ENCODE results near the gene TRAF3IP3. TPM values are rescaled to one million over a fixed set of nuclear protein-coding genes. Genes with fewer than 3 reads are reported as not detected.

The TRAF3IP3 gene
- total RNA-seq: 443 and 445 TPM in 2 replicates

- intact Hi-C loops (cut with micrococcal nuclease): loop anchor here (1.0 to 2.0 kb wide), 4 partner anchors 12 to 83 kb away; partner anchors contain the start of genes C1orf74 and UTP25
Observed at GRCh38 chr1:209755926-209756614, at the start of gene TRAF3IP3. Gene TRAF3IP3 (plus strand): TSS chr1:209756053. CDS start chr1:209760040, 3,987 bp downstream.

GRCh38 chr1:209706622-209707021 lies 49.2 kb upstream of the TRAF3IP3 start:
- intact Hi-C loops (cut with micrococcal nuclease): no loop called here

GRCh38 chr1:209707308-209707707 lies 48.5 kb upstream of the TRAF3IP3 start:
- intact Hi-C loops (cut with micrococcal nuclease): no loop called here

GRCh38 chr1:209708297-209708696 lies 47.6 kb upstream of the TRAF3IP3 start:
- intact Hi-C loops (cut with micrococcal nuclease): no loop called here

- intact Hi-C loops (cut with micrococcal nuclease): loop anchor here (1.0 to 5.0 kb wide), 2 partner anchors 8 to 37 kb away; no protein-coding TSS in a partner anchor
Observed at GRCh38 chr1:209710093-209710492, 45.8 kb upstream of the TRAF3IP3 start.

GRCh38 chr1:209710847-209711246 lies 45.0 kb upstream of the TRAF3IP3 start:
- intact Hi-C loops (cut with micrococcal nuclease): loop anchor here (1.0 to 5.0 kb wide), 2 partner anchors 9 to 36 kb away; no protein-coding TSS in a partner anchor

- intact Hi-C loops (cut with micrococcal nuclease): loop anchor here (5.0 kb wide), 1 partner anchor 33 kb away; no protein-coding TSS in a partner anchor
Observed at GRCh38 chr1:209714338-209714737, 41.5 kb upstream of the TRAF3IP3 start.

GRCh38 chr1:209715314-209715713 lies 40.5 kb upstream of the TRAF3IP3 start:
- intact Hi-C loops (cut with micrococcal nuclease): no loop called here

- intact Hi-C loops (cut with micrococcal nuclease): no loop called here
Observed at GRCh38 chr1:209717818-209718217, 38.0 kb upstream of the TRAF3IP3 start.

GRCh38 chr1:209720326-209720725 lies 35.5 kb upstream of the TRAF3IP3 start:
- intact Hi-C loops (cut with micrococcal nuclease): no loop called here

- intact Hi-C loops (cut with micrococcal nuclease): no loop called here
Observed at GRCh38 chr1:209720826-209721225, 35.0 kb upstream of the TRAF3IP3 start.

GRCh38 chr1:209721323-209721722 lies 34.5 kb upstream of the TRAF3IP3 start:
- intact Hi-C loops (cut with micrococcal nuclease): no loop called here

- intact Hi-C loops (cut with micrococcal nuclease): no loop called here
Observed at GRCh38 chr1:209723265-209723664, 32.6 kb upstream of the TRAF3IP3 start.

- intact Hi-C loops (cut with micrococcal nuclease): loop anchor here (1.0 kb wide), 3 partner anchors 23 to 51 kb away; no protein-coding TSS in a partner anchor
Observed at GRCh38 chr1:209723756-209724693, 31.8 kb upstream of the TRAF3IP3 start.

GRCh38 chr1:209727286-209727685 lies 28.6 kb upstream of the TRAF3IP3 start:
- intact Hi-C loops (cut with micrococcal nuclease): no loop called here

- intact Hi-C loops (cut with micrococcal nuclease): no loop called here
Observed at GRCh38 chr1:209727785-209728184, 28.1 kb upstream of the TRAF3IP3 start.

GRCh38 chr1:209728466-209728865 lies 27.4 kb upstream of the TRAF3IP3 start:
- intact Hi-C loops (cut with micrococcal nuclease): no loop called here

GRCh38 chr1:209729436-209729835 lies 26.4 kb upstream of the TRAF3IP3 start:
- intact Hi-C loops (cut with micrococcal nuclease): no loop called here

GRCh38 chr1:209732725-209733124 lies 23.1 kb upstream of the TRAF3IP3 start:
- intact Hi-C loops (cut with micrococcal nuclease): no loop called here

GRCh38 chr1:209733409-209734192 lies 22.3 kb upstream of the TRAF3IP3 start:
- intact Hi-C loops (cut with micrococcal nuclease): no loop called here

- intact Hi-C loops (cut with micrococcal nuclease): no loop called here
Observed at GRCh38 chr1:209736490-209737117, 19.2 kb upstream of the TRAF3IP3 start.
